ENCODE results near the gene EME2.

GRCh38 chr16:1726661-1727502 lies 45.7 kb upstream of the EME2 start:
- TF ChIP-seq CTCF (IDR thresholded peaks at IDR 0.05) (no peak), POLR2A (IDR thresholded peaks at IDR 0.05) (no peak)

Measured in heart left ventricle (tissue), 13 donors.